Measurements from ENCODE around the gene HOXA11. TPM values are rescaled to one million over a fixed set of nuclear protein-coding genes. Genes with fewer than 3 reads are reported as not detected.

The HOXA11 gene
- total RNA-seq, 2 experiments from 2014 or later = 0.13 to 0.18 TPM

DNA sequence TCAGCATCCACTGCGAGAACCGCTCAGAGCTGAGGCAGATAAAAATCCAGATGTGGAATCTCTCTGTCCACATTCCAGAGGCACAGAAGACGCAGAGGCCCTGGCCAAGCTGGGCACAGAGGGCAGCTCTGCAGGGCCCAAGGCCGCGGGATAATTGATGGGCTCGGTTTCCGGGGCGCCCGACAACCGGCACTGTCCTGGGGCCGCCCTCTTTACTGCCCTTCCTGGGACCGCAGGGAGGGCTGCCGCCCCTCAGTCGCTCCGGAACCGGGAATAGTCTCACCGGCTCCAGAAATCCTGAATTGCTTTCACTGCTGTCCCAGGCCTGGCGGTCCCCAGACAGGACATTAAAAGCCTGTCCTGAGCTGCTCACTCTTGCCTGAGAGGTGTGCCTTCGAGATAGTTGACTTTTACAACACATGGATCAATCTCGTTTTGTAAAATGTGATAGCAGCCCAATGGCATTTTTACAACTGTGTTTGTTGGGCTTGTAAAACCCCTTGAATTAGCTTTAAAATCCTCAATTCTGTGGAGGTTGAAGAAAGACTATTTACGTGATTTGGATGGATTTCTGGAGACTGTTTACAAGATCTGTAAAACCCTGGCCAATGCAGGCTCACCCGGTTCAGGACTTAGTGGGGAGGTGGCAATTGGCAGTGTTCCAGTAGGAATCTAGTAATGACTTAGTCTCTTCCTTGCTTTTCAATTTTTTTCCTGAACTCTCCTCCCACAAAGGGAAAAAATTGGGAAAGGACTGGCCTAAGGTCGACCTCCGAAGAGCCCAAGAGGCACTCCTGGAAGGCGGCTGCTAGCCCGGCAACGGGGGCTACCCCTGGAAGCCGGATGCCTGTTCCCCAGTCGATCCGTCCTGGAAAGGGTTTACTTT lies 36.0 kb downstream of the HOXA11 start:
- Mint-ChIP-seq H3K4me3 (no peak overlapping the region), H3K4me1 (ENCODE audit: low read depth) (peaks cover 20% of the 10 kb centered on the region), H3K27me3 (peaks cover 76% of the 10 kb centered on the region), H3K27ac (no peak overlapping the region), H3K36me3 (ENCODE audit: low read depth) (no peaks in the 10 kb centered on the region), H3K9me3 (no peaks in the 10 kb centered on the region)
- no peak for ATAC-seq
- TF ChIP-seq, protein P1, sequence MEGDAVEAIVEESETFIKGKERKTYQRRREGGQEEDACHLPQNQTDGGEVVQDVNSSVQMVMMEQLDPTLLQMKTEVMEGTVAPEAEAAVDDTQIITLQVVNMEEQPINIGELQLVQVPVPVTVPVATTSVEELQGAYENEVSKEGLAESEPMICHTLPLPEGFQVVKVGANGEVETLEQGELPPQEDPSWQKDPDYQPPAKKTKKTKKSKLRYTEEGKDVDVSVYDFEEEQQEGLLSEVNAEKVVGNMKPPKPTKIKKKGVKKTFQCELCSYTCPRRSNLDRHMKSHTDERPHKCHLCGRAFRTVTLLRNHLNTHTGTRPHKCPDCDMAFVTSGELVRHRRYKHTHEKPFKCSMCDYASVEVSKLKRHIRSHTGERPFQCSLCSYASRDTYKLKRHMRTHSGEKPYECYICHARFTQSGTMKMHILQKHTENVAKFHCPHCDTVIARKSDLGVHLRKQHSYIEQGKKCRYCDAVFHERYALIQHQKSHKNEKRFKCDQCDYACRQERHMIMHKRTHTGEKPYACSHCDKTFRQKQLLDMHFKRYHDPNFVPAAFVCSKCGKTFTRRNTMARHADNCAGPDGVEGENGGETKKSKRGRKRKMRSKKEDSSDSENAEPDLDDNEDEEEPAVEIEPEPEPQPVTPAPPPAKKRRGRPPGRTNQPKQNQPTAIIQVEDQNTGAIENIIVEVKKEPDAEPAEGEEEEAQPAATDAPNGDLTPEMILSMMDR (IDR thresholded peaks at IDR 0.05) = no peak
- POLR2A ChIA-PET = interaction anchor here (1.0 kb wide), 1 partner anchor 38 kb away, joined by 3 read pairs; no protein-coding TSS in a partner anchor
- intact Hi-C loops (cut with micrococcal nuclease) = no loop called here
- DNase-seq = no peak
- CTCF ChIA-PET = interaction anchor here (0.6 to 6.2 kb wide), 15 partner anchors 8 to 1287 kb away, joined by 3 to 63 read pairs (median 4); no protein-coding TSS in a partner anchor

DNA sequence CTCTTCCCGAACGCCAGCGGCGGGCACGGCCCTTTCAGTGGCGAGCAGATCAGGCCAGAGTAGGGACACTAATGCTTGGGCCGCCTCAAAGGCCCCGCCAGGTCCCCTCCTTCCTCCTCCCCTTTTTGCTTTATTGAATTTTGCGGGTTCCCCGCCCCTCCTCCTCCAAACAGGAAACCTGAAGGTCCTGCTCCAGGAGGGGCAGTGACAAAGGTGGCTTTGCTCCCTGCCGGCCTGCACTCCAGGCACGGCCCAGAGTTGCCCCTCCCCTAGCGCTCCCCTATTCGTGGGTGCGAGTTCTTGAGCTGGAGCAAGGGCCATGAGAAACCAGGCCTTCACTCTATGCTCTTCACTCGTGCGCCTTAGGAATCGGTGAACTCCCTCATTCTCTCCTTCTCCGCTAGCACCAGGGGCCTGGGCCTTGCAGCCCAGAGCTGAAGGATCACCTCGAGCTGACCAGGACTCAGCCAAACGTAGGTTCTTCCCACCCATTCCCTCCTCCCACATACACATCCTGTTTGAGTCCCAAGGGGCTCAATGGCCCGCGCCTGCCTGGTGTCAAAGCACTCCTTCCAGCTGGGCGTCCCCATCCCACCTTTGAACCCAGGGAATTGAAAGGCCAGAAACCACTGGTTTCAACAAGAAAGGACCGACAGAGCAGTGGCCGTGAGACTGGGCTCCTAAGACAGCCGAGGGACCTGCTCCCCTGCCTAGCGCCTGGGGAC lies 36.8 kb downstream of the HOXA11 start:
- H3K36me3 Mint-ChIP-seq (ENCODE audit: low read depth) = no peaks in the 10 kb centered on the region
- H3K9me3 Mint-ChIP-seq = no peaks in the 10 kb centered on the region
- H3K4me1 Mint-ChIP-seq (ENCODE audit: low read depth) = peaks cover 20% of the 10 kb centered on the region
- ATAC-seq (no peak), DNase-seq (no peak)
- H3K27me3 Mint-ChIP-seq = peaks cover 68% of the 10 kb centered on the region
- H3K27ac Mint-ChIP-seq = no peak overlapping the region
- intact Hi-C loops (cut with micrococcal nuclease) = no loop called here
- TF ChIP-seq, protein P1 (IDR thresholded peaks at IDR 0.05) = no peak
- H3K4me3 Mint-ChIP-seq = peak overlapping the region; percentile 47
- ChIA-PET POLR2A (interaction anchor here (1.0 kb wide), 1 partner anchor 37 kb away, joined by 3 read pairs; no protein-coding TSS in a partner anchor), CTCF (interaction anchor here (0.6 to 6.2 kb wide), 5 partner anchors 11 to 1287 kb away, joined by 3 to 63 read pairs (median 3); no protein-coding TSS in a partner anchor)

DNA sequence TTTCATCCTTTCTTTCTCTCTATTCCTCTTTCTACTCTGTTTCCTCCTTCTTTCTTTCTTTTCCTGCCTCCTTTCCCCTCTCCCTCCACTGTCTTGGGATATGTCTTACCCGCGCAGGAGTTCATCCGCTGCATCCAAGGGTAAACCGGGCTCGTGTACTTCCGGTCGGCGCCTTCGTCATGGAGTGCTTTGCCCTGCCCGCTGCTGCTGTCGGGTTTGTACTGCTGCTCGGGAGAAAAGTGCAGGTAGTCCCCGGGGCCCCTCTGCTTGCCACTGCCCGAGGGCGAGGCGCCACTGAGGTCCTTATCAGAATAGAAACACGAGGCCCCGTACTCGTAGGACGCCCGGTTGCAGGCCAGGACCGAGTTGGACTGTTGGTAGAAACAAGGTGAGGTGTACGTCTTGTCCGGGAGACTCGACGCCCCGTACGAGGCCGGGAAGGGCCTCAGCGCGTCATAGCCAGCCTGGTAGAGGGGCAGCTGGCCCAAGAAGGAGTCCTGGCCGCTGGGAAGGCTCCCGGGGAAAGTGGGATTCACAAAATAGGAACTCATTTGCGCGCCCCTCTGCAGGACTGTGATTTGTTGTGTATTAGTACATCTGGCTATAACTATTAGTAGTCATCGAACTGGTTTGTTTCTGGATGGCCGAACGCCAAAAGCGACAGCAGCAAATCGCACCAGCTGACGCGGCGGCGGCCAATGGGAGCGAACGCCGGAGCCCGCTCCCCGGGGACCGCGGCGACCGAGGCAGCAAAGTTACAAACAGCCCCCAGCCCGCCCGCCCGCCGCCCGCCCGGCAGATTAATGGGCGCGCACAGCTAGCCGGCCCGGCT lies 37.6 kb downstream of the HOXA11 start, which contains the start of gene HOXA6:
Gene HOXA6, minus strand, starts transcription at position 576 of the 832 bp plus-strand sequence. Its CDS starts 25 bp downstream, at position 551.
- POLR2A ChIA-PET = no interaction called here
- CTCF ChIA-PET = interaction anchor here (0.7 to 1.7 kb wide), 3 partner anchors 14 to 49 kb away, joined by 3 to 5 read pairs (median 3); no protein-coding TSS in a partner anchor
- H3K9me3 Mint-ChIP-seq = no peaks in the 10 kb centered on the region
- TF ChIP-seq, protein P1 (IDR thresholded peaks at IDR 0.05) = no peak
- intact Hi-C loops (cut with micrococcal nuclease) = no loop called here
- peak within 1 kb of the TSS; percentile 47 for H3K4me3 Mint-ChIP-seq
- no peak within 1 kb of the TSS for H3K27ac Mint-ChIP-seq
- peaks cover 65% of the 10 kb centered on the region for H3K27me3 Mint-ChIP-seq
- ATAC-seq = no peak
- H3K36me3 Mint-ChIP-seq (ENCODE audit: low read depth) = no peaks in the 10 kb centered on the region
- no peak for DNase-seq
- H3K4me1 Mint-ChIP-seq (ENCODE audit: low read depth) = peaks cover 20% of the 10 kb centered on the region

DNA sequence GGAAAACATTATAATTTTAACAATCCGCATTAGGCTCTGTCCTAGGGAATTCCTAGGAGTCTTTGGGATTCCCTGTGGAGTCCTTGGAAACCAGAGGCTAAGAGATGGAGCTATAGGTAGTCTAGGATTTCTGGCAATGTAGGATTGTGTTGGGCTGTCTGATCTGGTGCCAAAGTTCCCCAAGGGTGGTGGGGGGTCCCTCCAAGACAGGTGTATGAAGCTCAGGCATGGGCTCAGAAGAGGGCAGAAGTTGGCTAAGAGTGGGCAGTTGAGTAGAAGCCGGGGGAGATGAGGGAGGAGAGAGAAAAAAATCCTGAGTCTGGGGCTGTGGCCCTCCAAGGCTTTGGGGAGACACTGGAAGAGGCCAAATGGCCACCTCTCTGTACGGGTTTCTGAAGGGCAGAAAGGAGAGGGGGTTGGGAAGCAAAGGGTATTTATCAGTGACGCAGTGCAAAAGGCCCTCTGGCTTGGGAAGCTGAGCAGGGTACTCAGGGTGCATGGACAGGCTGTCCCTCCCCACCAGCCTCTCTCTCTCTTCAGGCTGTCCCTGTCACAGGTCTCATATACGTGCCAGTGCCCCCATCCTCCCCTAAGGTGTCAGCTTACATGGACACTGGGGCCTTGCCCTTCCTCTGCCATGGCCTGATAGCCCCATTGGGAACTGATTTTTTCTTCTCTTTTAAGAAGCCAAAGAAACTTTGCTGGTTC lies 38.4 kb downstream of the HOXA11 start:
- H3K27me3 Mint-ChIP-seq = peaks cover 59% of the 10 kb centered on the region
- CTCF ChIA-PET = interaction anchor here (1.7 kb wide), 1 partner anchor 14 kb away, joined by 5 read pairs; no protein-coding TSS in a partner anchor
- intact Hi-C loops (cut with micrococcal nuclease) = no loop called here
- H3K27ac Mint-ChIP-seq = no peak overlapping the region
- no peaks in the 10 kb centered on the region for H3K36me3 Mint-ChIP-seq (ENCODE audit: low read depth)
- H3K4me1 Mint-ChIP-seq (ENCODE audit: low read depth) = peaks cover 16% of the 10 kb centered on the region
- no peak overlapping the region for H3K4me3 Mint-ChIP-seq
- TF ChIP-seq, protein P1 (IDR thresholded peaks at IDR 0.05) = no peak
- H3K9me3 Mint-ChIP-seq = no peaks in the 10 kb centered on the region
- DNase-seq = no peak
- no peak for ATAC-seq
- POLR2A ChIA-PET = no interaction called here

Data from activated CD8-positive, alpha-beta T cell treated with anti-CD3 and anti-CD28 coated beads for 36 hours (primary cell).